Thyroid gland (tissue), 4 donors: Measurements from ENCODE around the gene ZNF397. TPM values are rescaled to one million over a fixed set of nuclear protein-coding genes. Genes with fewer than 3 reads are reported as not detected.

Experiments
- DNase-seq, 2 donors: peaks; one replicate each; pipeline ENCODE4 v3.0.0-alpha.2; 2019
- H3K27ac ChIP-seq, 3 donors: fragments of 200-600 bp; sonication (generic); 1 replicate in 2 of 3; 2 replicates in 1 of 3; pipeline ENCODE4 v1.5.1; 2016 to 2019; ENCODE audit warnings: mild to moderate bottlenecking in 1 of 3, moderate library complexity in 1 of 3
- H3K27me3 ChIP-seq: fragments of 200-600 bp; sonication (generic); one replicate; pipeline ENCODE4 v1.5.1; 2019
- H3K36me3 ChIP-seq, 2 donors: fragments of 200-600 bp; sonication (generic); one replicate each; pipeline ENCODE4 v1.5.1; 2016 to 2019
- H3K4me1 ChIP-seq, 2 donors: fragments of 200-600 bp; sonication (generic); one replicate each; pipeline ENCODE4 v1.5.1; 2017 to 2019
- H3K4me3 ChIP-seq, 3 donors: fragments of 200-600 bp; sonication (generic); replicated peaks in 1 of 3; 1 replicate in 2 of 3; 2 replicates in 1 of 3; pipeline ENCODE4 v1.5.1; 2016; ENCODE audit warnings: mild to moderate bottlenecking in 1 of 3
- H3K9me3 ChIP-seq: fragments of 200-600 bp; sonication (generic); one replicate; pipeline ENCODE4 v1.5.1; 2017
- CTCF ChIP-seq, 6 experiments: fragments of 200-600 bp in 3 of 6; fragments of 450-650 bp in 3 of 6; sonication (generic) in 3 of 6; IDR thresholded peaks; one replicate each; pipeline ENCODE4 v1.5.1; 2016 to 2019; ENCODE audit warnings: antibody characterized with exemption in 6 of 6, mild to moderate bottlenecking in 2 of 6, inconsistent platforms in 1 of 6, moderate library complexity in 1 of 6
- POLR2A ChIP-seq, 2 donors: fragments of 450-650 bp; IDR thresholded peaks; one replicate each; pipeline ENCODE4 v1.6.1; 2017; ENCODE audit warnings: antibody characterized with exemption in 2 of 2, mild to moderate bottlenecking in 2 of 2, moderate library complexity in 1 of 2
- WGBS, 2 donors: methylation state at CpG; one replicate each; pipeline ENCODE4 v1.1.5; 2017; 5-methylcytosine and 5-hydroxymethylcytosine counted together
- intact Hi-C: fragments of 100-400 bp; cut with DNase I; formaldehyde crosslinking; loops from one replicate; pipeline ENCODE4 v1.15.1; 2023
- total RNA-seq, 4 donors: library from RNA; depleted of rRNA; stranded (reverse); fragments of >200 nt; gene quantifications; one replicate each; pipeline ENCODE4 v1.2.3, GENCODE V29; 2016

ZNF397 gene
- total RNA-seq, 4 donors from 2014 or later: 30.8 to 52.8 (median 36.8) TPM

DNA sequence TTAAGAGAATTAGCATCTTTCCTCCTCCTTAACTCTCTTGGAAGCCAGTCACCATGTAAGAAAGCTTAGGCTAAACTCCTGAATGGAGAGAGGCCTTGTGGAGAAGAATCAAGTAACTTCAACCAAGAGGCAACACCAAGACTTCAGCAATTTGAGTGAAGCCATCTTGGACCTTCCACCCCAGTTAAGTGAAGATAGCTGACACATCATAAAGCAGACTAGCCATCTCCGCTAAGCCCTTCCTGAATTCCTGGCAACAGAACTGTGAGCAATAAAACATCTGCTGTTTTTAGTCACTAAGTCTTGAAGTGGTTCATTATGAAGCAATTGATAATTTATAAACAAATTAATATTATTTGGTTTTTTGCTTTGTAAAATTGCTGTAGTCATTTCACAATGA lies 1.5 kb upstream of the ZNF397 start:
- H3K4me3 ChIP-seq: no peak overlapping the region
- intact Hi-C loops: no loop called here
- TF ChIP-seq CTCF (IDR thresholded peaks at IDR 0.05): no peak
- H3K9me3 ChIP-seq: no peaks in the 10 kb centered on the region
- H3K4me1 ChIP-seq: peaks cover 0 to 12% of the 10 kb centered on the region in 2 donors
- 96 to 100% methylated on average over 1 of the region's 1 CpG for WGBS, 2 donors
- peaks cover 4 to 18% of the 10 kb centered on the region in 2 donors for H3K36me3 ChIP-seq
- no peak overlapping the region for H3K27ac ChIP-seq
- DNase-seq: no peak
- H3K27me3 ChIP-seq: no peaks in the 10 kb centered on the region

DNA sequence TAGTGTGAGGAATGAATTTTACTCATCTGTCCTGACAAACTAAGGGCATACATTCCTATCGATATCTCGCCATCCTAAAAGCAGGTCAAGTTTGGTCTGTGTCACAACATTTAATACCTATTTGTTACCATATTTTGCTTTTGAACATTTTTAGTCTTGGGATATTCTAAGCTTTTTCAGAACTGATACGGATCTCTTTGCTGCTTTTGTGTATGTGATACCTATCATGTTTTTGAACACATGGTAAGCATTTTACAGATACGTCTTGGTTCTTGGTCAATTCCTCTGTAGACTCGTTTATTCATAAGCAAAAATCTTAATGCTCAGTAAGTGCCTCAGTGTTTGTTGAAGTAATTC lies 592 bp downstream of the ZNF397 start:
- Histone ChIP-seq H3K4me1 (peaks cover 0 to 12% of the 10 kb centered on the region in 2 donors), H3K4me3 (peak overlapping the region; percentile 2 to 82 (median 67)), H3K27ac (peak overlapping the region; percentile 96 to 98 (median 97)), H3K36me3 (peaks cover 16 to 38% of the 10 kb centered on the region in 2 donors), H3K27me3 (no peaks in the 10 kb centered on the region), H3K9me3 (no peaks in the 10 kb centered on the region)
- TF ChIP-seq POLR2A (IDR thresholded peaks at IDR 0.05): no peak
- TF ChIP-seq CTCF (IDR thresholded peaks at IDR 0.05): no peak
- 1% methylated on average over 5 of the region's 5 CpGs for WGBS, 2 donors
- intact Hi-C loops: no loop called here
- DNase-seq: no peak

DNA sequence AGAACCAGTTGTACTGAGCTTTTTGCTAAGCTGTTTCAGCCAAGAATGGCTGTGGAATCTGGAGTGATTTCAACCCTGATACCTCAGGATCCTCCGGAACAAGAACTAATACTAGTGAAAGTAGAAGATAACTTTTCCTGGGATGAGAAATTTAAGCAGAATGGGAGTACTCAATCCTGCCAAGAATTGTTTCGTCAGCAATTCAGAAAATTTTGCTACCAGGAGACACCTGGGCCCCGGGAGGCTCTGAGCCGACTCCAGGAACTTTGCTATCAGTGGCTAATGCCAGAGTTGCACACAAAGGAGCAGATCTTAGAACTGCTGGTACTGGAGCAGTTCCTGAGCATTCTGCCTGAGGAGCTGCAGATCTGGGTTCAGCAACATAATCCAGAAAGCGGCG lies 1.6 kb downstream of the ZNF397 start:
- TF ChIP-seq CTCF (IDR thresholded peaks at IDR 0.05): no peak
- no peak for TF ChIP-seq POLR2A (IDR thresholded peaks at IDR 0.05)
- Histone ChIP-seq H3K9me3 (no peaks in the 10 kb centered on the region), H3K27me3 (no peaks in the 10 kb centered on the region), H3K27ac (peak overlapping the region in 1 of 3 donors; percentile 9), H3K4me1 (peaks cover 0 to 12% of the 10 kb centered on the region in 2 donors), H3K36me3 (peaks cover 23 to 40% of the 10 kb centered on the region in 2 donors), H3K4me3 (no peak overlapping the region)
- WGBS, 2 donors: 92 to 96% methylated on average over 6 of the region's 6 CpGs
- DNase-seq: no peak
- intact Hi-C loops: no loop called here

DNA sequence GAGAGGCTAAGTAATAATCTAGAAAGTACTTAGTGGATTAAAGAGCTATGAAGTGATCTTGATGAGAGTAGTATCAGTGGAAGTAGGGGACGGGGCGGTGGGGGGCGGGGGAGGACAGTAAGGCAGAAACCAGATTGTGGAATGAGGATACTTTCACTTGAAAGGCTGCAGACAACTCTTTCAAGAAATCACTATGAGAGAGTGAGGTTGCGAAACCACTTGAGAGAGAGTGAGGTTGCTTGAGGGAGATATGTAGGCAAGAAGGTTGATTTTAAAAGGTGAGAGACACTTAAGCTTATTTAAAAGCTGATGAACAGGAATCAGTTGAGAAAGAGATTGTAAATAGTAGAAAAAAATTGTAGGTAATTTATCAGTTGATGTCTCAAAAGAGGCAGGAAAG lies 3.8 kb downstream of the ZNF397 start:
- no peak for DNase-seq
- peaks cover 0 to 12% of the 10 kb centered on the region in 2 donors for H3K4me1 ChIP-seq
- no peak for TF ChIP-seq CTCF (IDR thresholded peaks at IDR 0.05)
- no peak for TF ChIP-seq POLR2A (IDR thresholded peaks at IDR 0.05)
- H3K36me3 ChIP-seq: peaks cover 33 to 42% of the 10 kb centered on the region in 2 donors
- no peaks in the 10 kb centered on the region for H3K9me3 ChIP-seq
- H3K4me3 ChIP-seq: no peak overlapping the region
- 93 to 97% methylated on average over 4 of the region's 4 CpGs for WGBS, 2 donors
- intact Hi-C loops: no loop called here
- no peaks in the 10 kb centered on the region for H3K27me3 ChIP-seq
- H3K27ac ChIP-seq: no peak overlapping the region

GRCh38 chr18:35245719-35246317 lies 5.0 kb downstream of the ZNF397 start:
- intact Hi-C loops: no loop called here
- Histone ChIP-seq H3K9me3 (no peaks in the 10 kb centered on the region), H3K27ac (no peak overlapping the region), H3K27me3 (no peaks in the 10 kb centered on the region), H3K4me1 (peaks cover 0 to 12% of the 10 kb centered on the region in 2 donors), H3K36me3 (peaks cover 33 to 42% of the 10 kb centered on the region in 2 donors), H3K4me3 (no peak overlapping the region)
- 96 to 97% methylated on average over 4 of the region's 4 CpGs for WGBS, 2 donors
- DNase-seq: no peak
- TF ChIP-seq CTCF (IDR thresholded peaks at IDR 0.05) (no peak), POLR2A (IDR thresholded peaks at IDR 0.05) (no peak)
